HepG2 (cell line): ENCODE results near the gene FAM167B. TPM values are rescaled to one million over a fixed set of nuclear protein-coding genes. Genes with fewer than 3 reads are reported as not detected.

Source experiments
- ATM ChIP-seq: fragments of 450-650 bp; IDR thresholded peaks from 2 replicates; pipeline ENCODE4 v1.7.1; 2017; ENCODE audit warnings: mild to moderate bottlenecking, borderline replicate concordance
- CAMTA2 ChIP-seq: sonication (generic); formaldehyde crosslinking; IDR thresholded peaks from 2 replicates; pipeline ENCODE4 v1.4.0; 2020; ENCODE audit warnings: mild to moderate bottlenecking, missing genetic modification reagents, borderline replicate concordance
- EEA1 ChIP-seq: sonication (generic); formaldehyde crosslinking; IDR thresholded peaks from 2 replicates; pipeline ENCODE4 v1.5.1; 2020; ENCODE audit warnings: mild to moderate bottlenecking, missing genetic modification reagents, borderline replicate concordance
- ETV6 ChIP-seq: sonication (generic); formaldehyde crosslinking; conservative IDR thresholded peaks from 2 replicates; pipeline ENCODE4 v1.4.0; 2020; ENCODE audit warnings: missing genetic modification reagents
- IRF2 ChIP-seq: IDR thresholded peaks from 2 replicates; pipeline ENCODE4 v1.6.1; 2018; ENCODE audit warnings: missing genetic modification reagents, missing compliant biosample characterization
- KMT2A ChIP-seq: sonication (generic); formaldehyde crosslinking; IDR thresholded peaks from 2 replicates; pipeline ENCODE4 v1.4.0; 2020; ENCODE audit warnings: missing genetic modification reagents
- MAFG ChIP-seq: sonication (generic); formaldehyde crosslinking; IDR thresholded peaks from 2 replicates; pipeline ENCODE4 v1.5.1; 2020; ENCODE audit warnings: mild to moderate bottlenecking, missing genetic modification reagents
- PHF21A ChIP-seq: sonication (generic); formaldehyde crosslinking; IDR thresholded peaks from 2 replicates; pipeline ENCODE4 v1.5.0; 2020; ENCODE audit warnings: mild to moderate bottlenecking, missing genetic modification reagents
- PPARG ChIP-seq: conservative IDR thresholded peaks from 2 replicates; pipeline ENCODE4 v1.6.1; 2016; ENCODE audit warnings: missing biosample characterization, missing genetic modification reagents
- REL ChIP-seq: sonication (generic); formaldehyde crosslinking; conservative IDR thresholded peaks from 2 replicates; pipeline ENCODE4 v1.8.0; 2022; ENCODE audit warnings: mild to moderate bottlenecking, missing genetic modification reagents, moderate library complexity
- SMARCC2 ChIP-seq: fragments of 450-650 bp; IDR thresholded peaks from 2 replicates; pipeline ENCODE4 v1.6.1; 2017; ENCODE audit warnings: antibody characterized with exemption, mild to moderate bottlenecking
- ZNF121 ChIP-seq: sonication (generic); formaldehyde crosslinking; IDR thresholded peaks from 2 replicates; pipeline ENCODE4 v1.5.0; 2020; ENCODE audit warnings: mild to moderate bottlenecking, missing genetic modification reagents
- ZNF138 ChIP-seq: sonication (generic); formaldehyde crosslinking; IDR thresholded peaks from 2 replicates; pipeline ENCODE4 v1.5.0; 2020; ENCODE audit warnings: mild to moderate bottlenecking, low read depth, missing genetic modification reagents
- ZNF670 ChIP-seq: sonication (generic); formaldehyde crosslinking; IDR thresholded peaks from 2 replicates; pipeline ENCODE4 v1.8.0; 2022; ENCODE audit warnings: mild to moderate bottlenecking, missing genetic modification reagents, borderline replicate concordance
- ZNF709 ChIP-seq: sonication (generic); formaldehyde crosslinking; IDR thresholded peaks from 2 replicates; pipeline ENCODE4 v1.5.0; 2020; ENCODE audit warnings: mild to moderate bottlenecking, missing genetic modification reagents
- polyA plus RNA-seq, 8 experiments: library from polyadenylated mRNA; depleted of rRNA in 3 of 8; stranded (reverse) in 7 of 8; unstranded in 1 of 8; fragments of >200 nt; fragmentation: Illumina TruSeq in 4 of 8; extraction: Trizol in 4 of 8; gene quantifications; 2 replicates each; pipeline versions ENCODE4 v1.2.1 to v1.2.3, GENCODE V29; 2011 to 2016; ENCODE audit warnings: low read depth in 4 of 8, missing spikeins in 1 of 8, mixed read lengths in 1 of 8; ENCODE audit not compliant: insufficient read depth in 1 of 8
- total RNA-seq, 5 experiments: library from RNA; depleted of rRNA; stranded (reverse); fragments of >200 nt; fragmentation: Illumina TruSeq; extraction: Trizol; gene quantifications; 2 replicates each; pipeline ENCODE4 v1.2.3, GENCODE V29; 2016; ENCODE audit warnings: low read depth in 1 of 5
- TF ChIP-seq, protein P1 (sequence below): sonication (generic); formaldehyde crosslinking; IDR thresholded peaks from 2 replicates; pipeline ENCODE4 v1.8.0; 2022; ENCODE audit warnings: missing genetic modification reagents, mild to moderate bottlenecking, inconsistent platforms, borderline replicate concordance
- TF ChIP-seq, protein P2 (sequence below): IDR thresholded peaks from 2 replicates; pipeline ENCODE4 v1.6.1; 2016; ENCODE audit warnings: control low read depth
- TF ChIP-seq, protein P3 (sequence below): sonication (generic); formaldehyde crosslinking; IDR thresholded peaks from 2 replicates; pipeline ENCODE4 v1.9.0; 2021; ENCODE audit warnings: missing genetic modification reagents, mild to moderate bottlenecking, borderline replicate concordance
- TF ChIP-seq, protein P4 (sequence below): IDR thresholded peaks from 2 replicates; pipeline ENCODE4 v1.6.1; 2016; ENCODE audit warnings: missing biosample characterization, missing genetic modification reagents, low read depth
- TF ChIP-seq, protein P5 (sequence below): sonication (generic); formaldehyde crosslinking; IDR thresholded peaks from 2 replicates; pipeline ENCODE4 v1.5.0; 2020; ENCODE audit warnings: missing genetic modification reagents
- TF ChIP-seq, protein P6 (sequence below): sonication (generic); formaldehyde crosslinking; conservative IDR thresholded peaks from 2 replicates; pipeline ENCODE4 v1.4.0; 2020; ENCODE audit warnings: missing genetic modification reagents

The FAM167B gene
- total and polyA plus RNA-seq, 2 of the 13 experiments (the other 11 are each of a cell fraction or from before 2014, with no cell fraction given), result 0.15 to 0.70 TPM

DNA sequence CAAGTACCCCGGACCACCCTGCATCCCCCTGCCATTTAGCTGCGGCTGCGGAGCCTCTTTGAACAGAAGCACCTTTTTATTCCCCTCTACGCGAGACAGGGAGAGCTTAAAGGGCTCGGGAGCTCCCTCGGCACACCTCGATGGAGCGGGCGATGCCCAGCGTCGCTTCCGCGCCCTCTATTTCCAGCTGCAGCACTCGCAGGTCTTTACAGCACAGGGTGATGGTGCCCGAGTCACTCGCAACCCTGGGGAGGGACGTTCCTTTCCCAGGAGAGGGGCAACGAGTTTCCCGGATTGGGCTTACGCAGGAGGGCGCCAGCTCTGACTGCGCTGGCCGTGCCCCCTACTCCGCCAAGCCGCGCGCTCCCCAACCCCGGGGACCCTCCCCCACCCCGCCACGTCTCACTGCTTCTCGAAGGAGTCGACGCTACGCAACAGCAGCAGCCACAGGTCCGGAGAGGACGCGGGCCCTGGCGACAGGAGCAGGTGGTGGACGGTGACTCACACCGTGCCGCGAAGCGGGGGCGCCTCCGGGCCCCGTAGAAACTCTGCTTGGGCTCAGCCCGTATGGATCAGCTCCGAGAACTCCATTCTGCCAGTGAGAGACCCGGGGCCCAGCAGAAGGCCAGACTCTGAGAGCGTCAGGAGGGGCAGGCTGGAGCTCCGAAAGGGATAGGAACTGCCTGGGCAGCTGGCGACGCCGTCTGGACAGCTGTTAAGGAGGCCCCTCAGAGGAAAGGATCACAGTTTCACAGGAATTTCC lies 5.8 kb upstream of the FAM167B start (continued):
- TF ChIP-seq, protein P1, sequence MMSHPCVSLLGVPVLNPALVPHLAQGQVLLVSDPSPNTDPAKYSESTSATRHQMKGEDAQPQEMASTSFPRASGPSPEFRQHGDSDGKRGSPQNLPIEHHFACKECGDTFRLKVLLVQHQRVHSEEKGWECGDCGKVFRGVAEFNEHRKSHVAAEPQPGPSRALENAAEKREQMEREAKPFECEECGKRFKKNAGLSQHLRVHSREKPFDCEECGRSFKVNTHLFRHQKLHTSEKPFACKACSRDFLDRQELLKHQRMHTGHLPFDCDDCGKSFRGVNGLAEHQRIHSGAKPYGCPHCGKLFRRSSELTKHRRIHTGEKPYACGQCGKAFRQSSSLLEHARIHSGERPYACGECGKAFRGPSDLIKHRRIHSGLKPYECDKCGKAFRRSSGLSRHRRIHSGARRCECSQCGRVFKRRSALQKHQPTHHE, result no peak
- no peak for TF ChIP-seq IRF2 (CRISPR knock-in tag)
- TF ChIP-seq ETV6 (CRISPR knock-in tag), result no peak; the same call in 1 of the 2 replicates
- TF ChIP-seq, protein P2, sequence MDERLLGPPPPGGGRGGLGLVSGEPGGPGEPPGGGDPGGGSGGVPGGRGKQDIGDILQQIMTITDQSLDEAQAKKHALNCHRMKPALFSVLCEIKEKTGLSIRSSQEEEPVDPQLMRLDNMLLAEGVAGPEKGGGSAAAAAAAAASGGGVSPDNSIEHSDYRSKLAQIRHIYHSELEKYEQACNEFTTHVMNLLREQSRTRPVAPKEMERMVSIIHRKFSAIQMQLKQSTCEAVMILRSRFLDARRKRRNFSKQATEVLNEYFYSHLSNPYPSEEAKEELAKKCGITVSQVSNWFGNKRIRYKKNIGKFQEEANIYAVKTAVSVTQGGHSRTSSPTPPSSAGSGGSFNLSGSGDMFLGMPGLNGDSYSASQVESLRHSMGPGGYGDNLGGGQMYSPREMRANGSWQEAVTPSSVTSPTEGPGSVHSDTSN (CRISPR knock-in tag), result no peak
- TF ChIP-seq, protein P3, sequence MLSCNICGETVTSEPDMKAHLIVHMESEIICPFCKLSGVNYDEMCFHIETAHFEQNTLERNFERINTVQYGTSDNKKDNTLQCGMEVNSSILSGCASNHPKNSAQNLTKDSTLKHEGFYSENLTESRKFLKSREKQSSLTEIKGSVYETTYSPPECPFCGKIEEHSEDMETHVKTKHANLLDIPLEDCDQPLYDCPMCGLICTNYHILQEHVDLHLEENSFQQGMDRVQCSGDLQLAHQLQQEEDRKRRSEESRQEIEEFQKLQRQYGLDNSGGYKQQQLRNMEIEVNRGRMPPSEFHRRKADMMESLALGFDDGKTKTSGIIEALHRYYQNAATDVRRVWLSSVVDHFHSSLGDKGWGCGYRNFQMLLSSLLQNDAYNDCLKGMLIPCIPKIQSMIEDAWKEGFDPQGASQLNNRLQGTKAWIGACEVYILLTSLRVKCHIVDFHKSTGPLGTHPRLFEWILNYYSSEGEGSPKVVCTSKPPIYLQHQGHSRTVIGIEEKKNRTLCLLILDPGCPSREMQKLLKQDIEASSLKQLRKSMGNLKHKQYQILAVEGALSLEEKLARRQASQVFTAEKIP (CRISPR knock-in tag), result no peak
- 0 out of 2 replicates have a peak, but pooled peaks have one; percentile 30 for TF ChIP-seq ZNF670 (CRISPR knock-in tag)
- TF ChIP-seq REL (CRISPR knock-in tag), result no peak
- no peak for TF ChIP-seq ZNF138 (CRISPR knock-in tag)
- TF ChIP-seq ZNF121 (CRISPR knock-in tag), result no peak
- TF ChIP-seq, protein P4, sequence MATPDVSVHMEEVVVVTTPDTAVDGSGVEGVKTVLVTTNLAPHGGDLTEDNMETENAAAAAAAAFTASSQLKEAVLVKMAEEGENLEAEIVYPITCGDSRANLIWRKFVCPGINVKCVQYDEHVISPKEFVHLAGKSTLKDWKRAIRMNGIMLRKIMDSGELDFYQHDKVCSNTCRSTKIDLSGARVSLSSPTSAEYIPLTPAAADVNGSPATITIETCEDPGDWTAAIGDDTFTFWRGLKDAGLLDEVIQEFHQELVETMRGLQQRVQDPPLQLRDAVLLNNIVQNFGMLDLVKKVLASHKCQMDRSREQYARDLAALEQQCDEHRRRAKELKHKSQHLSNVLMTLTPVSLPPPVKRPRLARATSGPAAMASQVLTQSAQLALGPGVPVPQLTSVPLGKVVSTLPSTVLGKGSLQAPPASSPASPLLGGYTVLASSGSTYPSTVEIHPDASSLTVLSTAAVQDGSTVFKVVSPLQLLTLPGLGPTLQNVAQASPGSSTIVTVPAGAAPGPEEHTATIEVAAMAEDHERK (CRISPR knock-in tag), result no peak
- TF ChIP-seq KMT2A (CRISPR knock-in tag), result no peak
- TF ChIP-seq CAMTA2 (CRISPR knock-in tag), result no peak
- TF ChIP-seq, protein P5, sequence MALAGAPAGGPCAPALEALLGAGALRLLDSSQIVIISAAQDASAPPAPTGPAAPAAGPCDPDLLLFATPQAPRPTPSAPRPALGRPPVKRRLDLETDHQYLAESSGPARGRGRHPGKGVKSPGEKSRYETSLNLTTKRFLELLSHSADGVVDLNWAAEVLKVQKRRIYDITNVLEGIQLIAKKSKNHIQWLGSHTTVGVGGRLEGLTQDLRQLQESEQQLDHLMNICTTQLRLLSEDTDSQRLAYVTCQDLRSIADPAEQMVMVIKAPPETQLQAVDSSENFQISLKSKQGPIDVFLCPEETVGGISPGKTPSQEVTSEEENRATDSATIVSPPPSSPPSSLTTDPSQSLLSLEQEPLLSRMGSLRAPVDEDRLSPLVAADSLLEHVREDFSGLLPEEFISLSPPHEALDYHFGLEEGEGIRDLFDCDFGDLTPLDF, result no peak
- TF ChIP-seq PHF21A (CRISPR knock-in tag), result no peak
- no peak for TF ChIP-seq ZNF709 (CRISPR knock-in tag)
- TF ChIP-seq, protein P6, sequence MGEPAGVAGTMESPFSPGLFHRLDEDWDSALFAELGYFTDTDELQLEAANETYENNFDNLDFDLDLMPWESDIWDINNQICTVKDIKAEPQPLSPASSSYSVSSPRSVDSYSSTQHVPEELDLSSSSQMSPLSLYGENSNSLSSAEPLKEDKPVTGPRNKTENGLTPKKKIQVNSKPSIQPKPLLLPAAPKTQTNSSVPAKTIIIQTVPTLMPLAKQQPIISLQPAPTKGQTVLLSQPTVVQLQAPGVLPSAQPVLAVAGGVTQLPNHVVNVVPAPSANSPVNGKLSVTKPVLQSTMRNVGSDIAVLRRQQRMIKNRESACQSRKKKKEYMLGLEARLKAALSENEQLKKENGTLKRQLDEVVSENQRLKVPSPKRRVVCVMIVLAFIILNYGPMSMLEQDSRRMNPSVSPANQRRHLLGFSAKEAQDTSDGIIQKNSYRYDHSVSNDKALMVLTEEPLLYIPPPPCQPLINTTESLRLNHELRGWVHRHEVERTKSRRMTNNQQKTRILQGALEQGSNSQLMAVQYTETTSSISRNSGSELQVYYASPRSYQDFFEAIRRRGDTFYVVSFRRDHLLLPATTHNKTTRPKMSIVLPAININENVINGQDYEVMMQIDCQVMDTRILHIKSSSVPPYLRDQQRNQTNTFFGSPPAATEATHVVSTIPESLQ, result no peak
- TF ChIP-seq SMARCC2, result no peak
- no peak for TF ChIP-seq PPARG (CRISPR knock-in tag)
- no peak for TF ChIP-seq EEA1 (CRISPR knock-in tag)
- TF ChIP-seq ATM, result no peak
- no peak for TF ChIP-seq MAFG (CRISPR knock-in tag)
